HCT116 (cell line): ENCODE data around the gene COL26A1. TPM values are rescaled to one million over a fixed set of nuclear protein-coding genes. Genes with fewer than 3 reads are reported as not detected.

ENCODE experiments used
- ATAC-seq: fragments of 200-7000 bp; cut with Tn5 transposase; 2 replicates; pipeline ENCODE4 v1.9.1; 2020; ENCODE audit warnings: mild to moderate bottlenecking, moderate library complexity
- BruUV-seq: library from RNA; stranded (reverse); fragments of 400-500 nt; replicated peaks from 2 replicates; lab custom pipeline; 2021; lab: Mats Ljungman, UMichigan
- CTCF ChIA-PET: fragments of 300-600 bp; sonication (Branson Sonifier 250); formaldehyde crosslinking; loops from one replicate; lab custom pipeline; 2021; ENCODE audit warnings: antibody characterized with exemption; lab: Charles Lee
- POLR2A ChIA-PET: fragments of 300-600, 350-600 bp; sonication (Branson Sonifier 250); formaldehyde crosslinking; loops from one replicate; lab custom pipeline; 2021; ENCODE audit warnings: antibody characterized with exemption; lab: Charles Lee
- RAD21 ChIA-PET, 2 experiments: fragments of 300-600 bp; sonication (Branson Sonifier 250); formaldehyde crosslinking; loops; one replicate each; lab custom pipeline; 2023; ENCODE audit warnings: low total read pairs in 2 of 2; ENCODE audit not compliant: uncharacterized antibody in 2 of 2, unreplicated experiment in 2 of 2, low non-redundant PET in 1 of 2; lab: Charles Lee
- DNase-seq: peaks from one replicate; pipeline ENCODE4 v3.0.0-alpha.2; 2010; ENCODE audit warnings: low read depth, low spot score
- H2AFZ ChIP-seq: fragments of 200-600 bp; shearing (Covaris generic), sonication (generic); 2 replicates; pipeline ENCODE4 v1.6.1; 2017; ENCODE audit warnings: low read depth, mixed run types, mixed read lengths, antibody characterized with exemption, low read length; ENCODE audit not compliant: poor library complexity, severe bottlenecking
- H3K27ac ChIP-seq: 2 replicates; pipeline ENCODE4 v1.5.1; 2012; ENCODE audit warnings: low read depth, low read length
- H3K27me3 ChIP-seq: fragments of 200-600 bp; sonication (generic); 2 replicates; pipeline ENCODE4 v1.6.1; 2016; ENCODE audit warnings: mixed run types, low read length, mixed read lengths; ENCODE audit not compliant: insufficient read depth
- H3K36me3 ChIP-seq, 2 experiments: fragments of 200-500 bp in 1 of 2; fragments of 200-600 bp in 1 of 2; sonication (Bioruptor generic) in 1 of 2; sonication (generic) in 1 of 2; 2 replicates each; pipeline versions ENCODE4 v1.5.1 to v1.6.1; 2014 to 2016; ENCODE audit warnings: low read length in 2 of 2, inconsistent platforms in 1 of 2, mixed read lengths in 1 of 2, mixed run types in 1 of 2; ENCODE audit not compliant: insufficient read depth in 2 of 2, control insufficient read depth in 1 of 2
- H3K4me1 ChIP-seq, 2 experiments: fragments of 200-600 bp in 1 of 2; sonication (generic) in 1 of 2; 2 replicates each; pipeline versions ENCODE4 v1.5.1 to v1.6.1; 2012 to 2017; ENCODE audit warnings: low read length in 2 of 2, inconsistent platforms in 1 of 2, mild to moderate bottlenecking in 1 of 2, mixed read lengths in 1 of 2, mixed run types in 1 of 2, moderate library complexity in 1 of 2; ENCODE audit not compliant: insufficient read depth in 2 of 2, control insufficient read depth in 1 of 2
- H3K4me2 ChIP-seq: fragments of 200-600 bp; sonication (generic); 2 replicates; pipeline ENCODE4 v1.6.1; 2017; ENCODE audit warnings: mixed run types, low read length, mixed read lengths
- H3K4me3 ChIP-seq, 2 experiments: fragments of 200-600 bp in 1 of 2; sonication (generic) in 1 of 2; replicated peaks in 1 of 2; 2 replicates each; pipeline ENCODE4 v1.5.1; 2011 to 2016; ENCODE audit warnings: low read length in 2 of 2, control low read depth in 1 of 2, low read depth in 1 of 2, mild to moderate bottlenecking in 1 of 2, mixed read lengths in 1 of 2, mixed run types in 1 of 2
- H3K79me2 ChIP-seq: fragments of 200-600 bp; sonication (generic); 2 replicates; pipeline ENCODE4 v1.6.1; 2017; ENCODE audit warnings: mild to moderate bottlenecking, mixed run types, low read length, moderate library complexity, mixed read lengths; ENCODE audit not compliant: insufficient read depth
- H3K9ac ChIP-seq: fragments of 200-600 bp; sonication (generic); 2 replicates; pipeline ENCODE4 v1.6.1; 2016; ENCODE audit warnings: low read length, mixed read lengths
- H3K9me2 ChIP-seq: fragments of 200-600 bp; sonication (generic), shearing (Covaris generic); 2 replicates; pipeline ENCODE4 v1.6.1; 2017; ENCODE audit warnings: mixed run types, mild to moderate bottlenecking, moderate library complexity; ENCODE audit not compliant: insufficient read depth
- H3K9me3 ChIP-seq, 2 experiments: fragments of 200-500 bp in 1 of 2; fragments of 200-600 bp in 1 of 2; sonication (Bioruptor generic) in 1 of 2; sonication (generic) in 1 of 2; 2 replicates each; pipeline ENCODE4 v1.6.1; 2014 to 2017; ENCODE audit warnings: low read length in 2 of 2, mixed read lengths in 2 of 2, inconsistent platforms in 1 of 2, low read depth in 1 of 2, mild to moderate bottlenecking in 1 of 2, mixed run types in 1 of 2, moderate library complexity in 1 of 2; ENCODE audit not compliant: control insufficient read depth in 1 of 2, insufficient read depth in 1 of 2
- H4K20me1 ChIP-seq: fragments of 200-600 bp; sonication (generic), shearing (Covaris generic); 2 replicates; pipeline ENCODE4 v1.6.1; 2017; ENCODE audit warnings: mixed run types, mild to moderate bottlenecking, moderate library complexity; ENCODE audit not compliant: insufficient read depth
- ATF3 ChIP-seq: IDR thresholded peaks from 2 replicates; pipeline ENCODE4 v1.6.1; 2012
- CBX3 ChIP-seq: IDR thresholded peaks from 2 replicates; pipeline ENCODE4 v1.6.1; 2012; ENCODE audit warnings: low read depth
- EGR1 ChIP-seq: IDR thresholded peaks from 2 replicates; pipeline ENCODE4 v1.6.1; 2012; ENCODE audit warnings: low read depth
- EZH2 ChIP-seq: fragments of 200-600 bp; sonication (generic); IDR thresholded peaks from 2 replicates; pipeline ENCODE4 v1.6.1; 2017; ENCODE audit warnings: antibody characterized with exemption, mixed run types
- POLR2A ChIP-seq: IDR thresholded peaks from 2 replicates; pipeline ENCODE4 v1.7.0; 2011; ENCODE audit warnings: borderline replicate concordance; ENCODE audit not compliant: insufficient read depth, insufficient read length; ENCODE audit errors: extremely low read depth
- RAD21 ChIP-seq: IDR thresholded peaks from 2 replicates; pipeline ENCODE4 v1.6.1; 2012; ENCODE audit warnings: low read depth, mild to moderate bottlenecking
- SIN3A ChIP-seq: IDR thresholded peaks from 2 replicates; pipeline ENCODE4 v1.6.1; 2012; ENCODE audit warnings: low read depth
- TCF7L2 ChIP-seq: IDR thresholded peaks from 2 replicates; pipeline ENCODE4 v1.7.0; 2011; ENCODE audit warnings: borderline replicate concordance, inconsistent platforms; ENCODE audit not compliant: insufficient read depth, insufficient read length; ENCODE audit errors: extremely low read depth
- YY1 ChIP-seq: IDR thresholded peaks from 2 replicates; pipeline ENCODE4 v1.6.1; 2011; ENCODE audit warnings: low read length, low read depth, moderate library complexity, mild to moderate bottlenecking; ENCODE audit not compliant: insufficient replicate concordance; ENCODE audit errors: extremely low read depth
- intact Hi-C: fragments of 100-400 bp; cut with micrococcal nuclease; formaldehyde crosslinking; loops from 2 replicates; pipeline ENCODE4 v1.10.0; 2022
- total RNA-seq: library from RNA; stranded (reverse); gene quantifications from one replicate; pipeline ENCODE4 v1.2.1, GENCODE V29; 2021; ENCODE audit not compliant: unreplicated experiment
- TF ChIP-seq, protein P1 (sequence below): IDR thresholded peaks from 2 replicates; pipeline ENCODE4 v1.6.1; 2011; ENCODE audit warnings: mild to moderate bottlenecking, low read length, moderate library complexity; ENCODE audit not compliant: insufficient replicate concordance; ENCODE audit errors: extremely low read depth

Gene COL26A1
- total RNA-seq, 1 experiment from 2014 or later = 0.27 TPM

DNA sequence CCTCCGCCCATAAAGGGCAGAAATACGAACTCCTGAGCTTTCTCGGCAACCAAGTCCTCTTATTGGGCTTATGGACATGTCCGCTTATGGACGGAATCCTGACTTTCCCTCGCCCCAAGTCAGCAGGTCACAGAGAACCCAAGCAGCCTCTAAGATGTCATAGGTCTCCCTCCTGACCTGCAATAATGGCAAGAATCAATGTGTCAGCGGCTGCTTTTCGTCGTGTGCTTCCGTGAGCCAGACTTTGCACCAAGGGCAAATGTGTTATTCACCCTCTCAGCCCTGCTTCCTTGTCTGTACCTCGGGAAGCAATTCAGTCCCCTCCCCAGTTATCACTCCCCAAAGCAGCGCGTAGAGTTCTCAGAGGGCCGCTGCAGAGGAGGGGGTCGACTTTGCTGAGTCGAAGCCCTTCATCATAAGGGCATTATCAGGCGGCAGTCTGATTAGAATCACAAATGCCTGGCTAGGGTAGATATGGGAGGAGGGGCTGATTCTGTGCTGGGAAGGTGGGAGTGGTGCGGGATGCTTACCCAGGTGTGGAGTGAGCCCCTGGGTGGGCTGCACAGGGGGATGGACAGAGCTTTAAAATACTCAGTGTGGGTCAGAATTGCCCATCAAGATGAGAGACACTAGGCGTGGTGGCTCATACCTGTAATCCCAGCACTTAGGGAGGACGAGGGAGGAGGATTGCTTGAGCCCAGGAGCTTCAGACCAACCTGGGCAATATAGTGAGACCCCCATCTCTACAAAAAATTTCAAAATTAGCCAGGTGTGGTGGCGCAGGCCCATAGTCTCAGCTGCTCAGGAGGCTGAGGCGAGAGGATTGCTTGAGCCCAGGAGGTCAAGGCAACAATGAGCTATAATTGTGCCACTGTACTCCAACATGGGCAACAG, 36.0 kb downstream of the COL26A1 start:
- Histone ChIP-seq H3K9me3 (no peaks in the 10 kb centered on the region), H4K20me1 (no peaks in the 10 kb centered on the region), H3K4me3 (no peak overlapping the region), H3K4me2 (no peak overlapping the region), H3K4me1 (peaks cover 14 to 24% of the 10 kb centered on the region in 2 experiments), H3K27ac (no peak overlapping the region), H3K9me2 (no peaks in the 10 kb centered on the region), H3K27me3 (no peaks in the 10 kb centered on the region), H2AFZ (no peak overlapping the region), H3K79me2 (no peaks in the 10 kb centered on the region), H3K36me3 (no peaks in the 10 kb centered on the region), H3K9ac (no peak overlapping the region)
- ATAC-seq (no peak), DNase-seq (no peak)
- TF ChIP-seq SIN3A = no peak
- TF ChIP-seq, protein P1, sequence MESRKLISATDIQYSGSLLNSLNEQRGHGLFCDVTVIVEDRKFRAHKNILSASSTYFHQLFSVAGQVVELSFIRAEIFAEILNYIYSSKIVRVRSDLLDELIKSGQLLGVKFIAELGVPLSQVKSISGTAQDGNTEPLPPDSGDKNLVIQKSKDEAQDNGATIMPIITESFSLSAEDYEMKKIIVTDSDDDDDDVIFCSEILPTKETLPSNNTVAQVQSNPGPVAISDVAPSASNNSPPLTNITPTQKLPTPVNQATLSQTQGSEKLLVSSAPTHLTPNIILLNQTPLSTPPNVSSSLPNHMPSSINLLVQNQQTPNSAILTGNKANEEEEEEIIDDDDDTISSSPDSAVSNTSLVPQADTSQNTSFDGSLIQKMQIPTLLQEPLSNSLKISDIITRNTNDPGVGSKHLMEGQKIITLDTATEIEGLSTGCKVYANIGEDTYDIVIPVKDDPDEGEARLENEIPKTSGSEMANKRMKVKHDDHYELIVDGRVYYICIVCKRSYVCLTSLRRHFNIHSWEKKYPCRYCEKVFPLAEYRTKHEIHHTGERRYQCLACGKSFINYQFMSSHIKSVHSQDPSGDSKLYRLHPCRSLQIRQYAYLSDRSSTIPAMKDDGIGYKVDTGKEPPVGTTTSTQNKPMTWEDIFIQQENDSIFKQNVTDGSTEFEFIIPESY = no peak
- no peak for TF ChIP-seq RAD21
- TF ChIP-seq CBX3 = no peak
- TF ChIP-seq EGR1 = no peak
- TF ChIP-seq TCF7L2 = no peak
- TF ChIP-seq EZH2 = no peak
- no peak for TF ChIP-seq POLR2A
- no peak for TF ChIP-seq YY1
- no peak for TF ChIP-seq ATF3
- ChIA-PET CTCF (interaction anchor here (0.5 to 1.4 kb wide), 3 partner anchors 13 to 57 kb away, joined by 3 to 4 read pairs (median 3); no protein-coding TSS in a partner anchor), RAD21 (no interaction called here), POLR2A (no interaction called here)
- BruUV-seq = no TSS peak
- intact Hi-C loops = no loop called here
